ENCODE data around the gene NAA20. TPM values are rescaled to one million over a fixed set of nuclear protein-coding genes. Genes with fewer than 3 reads are reported as not detected.
A peak's percentile ranks its signal among the peaks of the same experiment; 100 is the strongest.

NAA20 gene
- total and polyA plus RNA-seq, 2 of the 13 experiments (the other 11 are each of a cell fraction or from before 2014, with no cell fraction given) = 81.9 to 82.8 TPM

GRCh38 chr20:20009784-20010253, 7.3 kb upstream of the NAA20 start (continued):
- TF ChIP-seq, protein P1, sequence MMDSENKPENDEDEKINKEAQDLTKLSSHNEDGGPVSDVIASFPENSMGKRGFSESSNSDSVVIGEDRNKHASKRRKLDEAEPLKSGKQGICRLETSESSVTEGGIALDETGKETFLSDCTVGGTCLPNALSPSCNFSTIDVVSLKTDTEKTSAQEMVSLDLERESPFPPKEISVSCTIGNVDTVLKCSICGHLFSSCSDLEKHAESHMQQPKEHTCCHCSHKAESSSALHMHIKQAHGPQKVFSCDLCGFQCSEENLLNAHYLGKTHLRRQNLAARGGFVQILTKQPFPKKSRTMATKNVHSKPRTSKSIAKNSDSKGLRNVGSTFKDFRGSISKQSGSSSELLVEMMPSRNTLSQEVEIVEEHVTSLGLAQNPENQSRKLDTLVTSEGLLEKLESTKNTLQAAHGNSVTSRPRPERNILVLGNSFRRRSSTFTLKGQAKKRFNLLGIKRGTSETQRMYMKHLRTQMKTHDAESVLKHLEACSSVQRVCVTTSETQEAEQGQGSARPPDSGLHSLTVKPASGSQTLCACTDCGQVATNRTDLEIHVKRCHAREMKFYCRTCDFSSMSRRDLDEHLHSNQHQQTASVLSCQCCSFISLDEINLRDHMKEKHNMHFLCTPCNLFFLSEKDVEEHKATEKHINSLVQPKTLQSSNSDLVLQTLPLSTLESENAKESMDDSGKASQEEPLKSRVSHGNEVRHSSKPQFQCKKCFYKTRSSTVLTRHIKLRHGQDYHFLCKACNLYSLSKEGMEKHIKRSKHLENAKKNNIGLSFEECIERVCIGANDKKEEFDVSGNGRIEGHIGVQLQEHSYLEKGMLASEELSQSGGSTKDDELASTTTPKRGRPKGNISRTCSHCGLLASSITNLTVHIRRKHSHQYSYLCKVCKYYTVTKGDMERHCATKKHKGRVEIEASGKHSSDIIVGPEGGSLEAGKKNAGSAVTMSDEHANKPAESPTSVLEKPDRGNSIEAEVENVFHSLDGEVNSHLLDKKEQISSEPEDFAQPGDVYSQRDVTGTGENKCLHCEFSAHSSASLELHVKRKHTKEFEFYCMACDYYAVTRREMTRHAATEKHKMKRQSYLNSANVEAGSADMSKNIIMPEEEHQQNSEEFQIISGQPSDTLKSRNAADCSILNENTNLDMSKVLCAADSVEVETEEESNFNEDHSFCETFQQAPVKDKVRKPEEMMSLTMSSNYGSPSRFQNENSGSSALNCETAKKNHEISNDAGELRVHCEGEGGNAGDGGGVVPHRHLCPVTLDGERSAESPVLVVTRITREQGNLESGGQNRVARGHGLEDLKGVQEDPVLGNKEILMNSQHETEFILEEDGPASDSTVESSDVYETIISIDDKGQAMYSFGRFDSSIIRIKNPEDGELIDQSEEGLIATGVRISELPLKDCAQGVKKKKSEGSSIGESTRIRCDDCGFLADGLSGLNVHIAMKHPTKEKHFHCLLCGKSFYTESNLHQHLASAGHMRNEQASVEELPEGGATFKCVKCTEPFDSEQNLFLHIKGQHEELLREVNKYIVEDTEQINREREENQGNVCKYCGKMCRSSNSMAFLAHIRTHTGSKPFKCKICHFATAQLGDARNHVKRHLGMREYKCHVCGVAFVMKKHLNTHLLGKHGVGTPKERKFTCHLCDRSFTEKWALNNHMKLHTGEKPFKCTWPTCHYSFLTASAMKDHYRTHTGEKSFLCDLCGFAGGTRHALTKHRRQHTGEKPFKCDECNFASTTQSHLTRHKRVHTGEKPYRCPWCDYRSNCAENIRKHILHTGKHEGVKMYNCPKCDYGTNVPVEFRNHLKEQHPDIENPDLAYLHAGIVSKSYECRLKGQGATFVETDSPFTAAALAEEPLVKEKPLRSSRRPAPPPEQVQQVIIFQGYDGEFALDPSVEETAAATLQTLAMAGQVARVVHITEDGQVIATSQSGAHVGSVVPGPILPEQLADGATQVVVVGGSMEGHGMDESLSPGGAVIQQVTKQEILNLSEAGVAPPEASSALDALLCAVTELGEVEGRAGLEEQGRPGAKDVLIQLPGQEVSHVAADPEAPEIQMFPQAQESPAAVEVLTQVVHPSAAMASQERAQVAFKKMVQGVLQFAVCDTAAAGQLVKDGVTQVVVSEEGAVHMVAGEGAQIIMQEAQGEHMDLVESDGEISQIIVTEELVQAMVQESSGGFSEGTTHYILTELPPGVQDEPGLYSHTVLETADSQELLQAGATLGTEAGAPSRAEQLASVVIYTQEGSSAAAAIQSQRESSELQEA (CRISPR knock-in tag; IDR thresholded peaks at IDR 0.05; ENCODE audit: not compliant biosample characterization) = peak; percentile 64
